ENCODE measurements around the gene MRPS23.

Gene MRPS23

GRCh38 chr17:57838453-57838852 is 11.4 kb downstream of the MRPS23 start:
- DNase-seq (ENCODE audit: low read depth), result no peak

GRCh38 chr17:57835333-57835900 is 14.4 kb downstream of the MRPS23 start:
- DNase-seq (ENCODE audit: low read depth), result no peak

- no peak for DNase-seq (ENCODE audit: low read depth)
Measured at GRCh38 chr17:57834146-57834741, 15.6 kb downstream of the MRPS23 start.

DNA sequence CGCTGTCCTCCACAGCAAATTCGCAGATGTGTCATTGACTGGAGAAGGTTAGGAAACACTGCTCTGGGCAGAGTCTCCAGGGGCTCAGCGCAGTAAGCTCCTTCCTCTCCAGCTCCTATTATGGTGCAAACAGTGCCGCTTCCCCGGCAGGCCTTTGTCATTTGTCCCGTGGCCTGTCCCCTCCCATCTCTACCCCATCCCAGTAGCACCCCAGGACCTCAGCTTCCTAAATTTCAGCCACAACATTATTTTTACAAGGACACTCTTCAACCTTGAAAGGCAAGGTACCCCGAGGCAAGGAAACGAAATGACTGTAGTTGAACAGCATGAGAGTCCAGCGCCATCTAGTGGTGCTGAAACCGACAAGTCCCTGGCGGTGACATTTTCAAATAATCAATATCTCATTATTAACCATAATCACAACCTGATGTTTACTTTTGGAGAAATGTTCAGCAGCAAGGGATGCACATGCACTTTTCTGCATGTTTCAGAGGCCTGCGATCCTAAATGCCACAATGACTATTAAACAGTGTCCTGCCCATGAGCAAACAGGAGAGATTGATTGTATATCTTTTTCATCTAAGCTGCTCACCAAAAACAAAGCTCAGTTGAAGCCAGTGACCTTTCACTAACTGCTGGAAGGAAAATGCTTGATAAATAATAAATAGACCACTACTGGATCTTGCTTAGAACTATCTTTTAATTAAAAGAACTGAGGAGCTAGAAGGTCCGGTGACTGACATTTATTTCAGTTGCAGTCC is 16.5 kb downstream of the MRPS23 start:
- DNase-seq (ENCODE audit: low read depth), result peak; percentile 25

DNA sequence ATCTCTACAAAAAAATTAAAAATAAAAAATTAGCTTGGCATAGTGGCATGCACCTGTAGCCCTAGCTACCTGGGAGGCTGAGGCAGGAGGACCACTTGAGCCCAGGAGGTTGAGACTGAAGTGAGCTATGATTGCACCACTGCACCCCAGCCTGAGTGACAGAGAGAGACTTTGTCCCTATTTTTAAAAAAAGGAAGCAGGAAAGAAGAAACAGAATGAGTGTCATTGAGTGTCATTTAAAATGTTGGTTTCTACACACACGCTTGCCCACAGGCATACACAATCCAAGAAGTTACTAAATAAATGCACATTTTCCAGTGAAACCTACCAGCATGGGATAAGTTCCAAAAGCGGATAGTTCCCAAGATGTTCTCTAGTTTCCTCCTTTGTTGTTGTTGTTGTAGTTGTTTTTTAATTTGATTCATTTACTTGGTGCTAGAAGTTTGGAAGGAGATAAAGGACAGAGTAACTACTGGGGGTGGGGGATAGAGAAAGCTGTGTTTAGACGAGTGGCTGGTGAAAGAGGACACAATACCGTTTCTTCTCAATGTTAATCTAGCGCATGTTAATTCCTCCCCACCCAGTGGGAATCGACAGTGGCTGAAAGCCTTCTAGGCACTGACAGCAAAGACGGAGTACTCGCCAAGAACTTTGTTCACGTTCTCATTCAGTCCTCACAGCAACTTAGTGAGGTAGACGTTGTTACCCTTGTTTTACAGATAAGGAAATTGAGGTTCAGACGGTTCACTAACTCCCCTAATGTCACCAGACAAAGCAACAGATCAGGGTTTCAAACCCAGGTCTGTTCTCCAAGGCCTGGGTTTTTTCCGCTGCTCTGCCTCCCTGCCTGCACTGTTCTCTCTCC is 17.3 kb downstream of the MRPS23 start:
- no peak for DNase-seq (ENCODE audit: low read depth)

GRCh38 chr17:57830880-57831279 is 19.0 kb downstream of the MRPS23 start:
- DNase-seq (ENCODE audit: low read depth), result no peak

- DNase-seq (ENCODE audit: low read depth), result peak; percentile 31
Measured at GRCh38 chr17:57823469-57824401, 26.1 kb downstream of the MRPS23 start.

DNA sequence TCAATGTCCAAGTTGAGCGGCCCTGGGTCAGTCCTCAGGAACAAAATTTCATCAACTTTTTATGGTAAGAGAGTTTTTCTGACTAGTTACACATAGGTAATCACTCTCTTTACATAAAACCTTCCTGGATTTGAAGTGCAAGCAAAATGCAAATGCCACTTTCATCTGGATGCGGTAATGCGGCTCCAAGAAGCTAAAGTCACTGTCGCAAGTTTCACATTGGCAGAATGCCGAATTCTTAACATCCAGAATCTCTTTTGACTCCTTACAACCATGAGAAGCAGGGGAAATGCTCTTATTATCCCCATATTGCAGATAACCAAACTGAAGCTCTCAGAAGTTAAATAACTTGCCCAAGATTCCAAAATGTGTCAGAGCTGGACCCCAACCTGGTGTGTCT is 30.0 kb downstream of the MRPS23 start:
- DNase-seq (ENCODE audit: low read depth), result no peak

DNA sequence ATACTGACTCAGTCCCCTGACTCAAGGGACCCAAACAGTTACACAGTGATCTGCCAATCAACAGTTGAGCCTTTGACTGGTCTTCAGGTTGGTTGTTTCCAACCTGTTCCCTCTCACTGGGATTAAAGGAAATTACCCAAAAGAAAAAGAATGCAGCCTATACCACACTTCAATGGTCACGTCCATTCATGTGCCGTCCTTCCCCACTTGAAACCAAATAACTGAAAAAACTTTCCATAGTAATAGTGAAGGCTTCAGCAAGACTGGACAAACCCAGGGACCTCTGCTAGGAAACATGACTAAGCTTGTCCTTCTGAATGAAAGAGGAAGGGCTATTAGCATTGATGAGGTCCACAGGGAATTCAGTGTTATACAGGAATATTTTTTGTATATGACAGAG is 30.6 kb downstream of the MRPS23 start:
- no peak for DNase-seq (ENCODE audit: low read depth)

DNA sequence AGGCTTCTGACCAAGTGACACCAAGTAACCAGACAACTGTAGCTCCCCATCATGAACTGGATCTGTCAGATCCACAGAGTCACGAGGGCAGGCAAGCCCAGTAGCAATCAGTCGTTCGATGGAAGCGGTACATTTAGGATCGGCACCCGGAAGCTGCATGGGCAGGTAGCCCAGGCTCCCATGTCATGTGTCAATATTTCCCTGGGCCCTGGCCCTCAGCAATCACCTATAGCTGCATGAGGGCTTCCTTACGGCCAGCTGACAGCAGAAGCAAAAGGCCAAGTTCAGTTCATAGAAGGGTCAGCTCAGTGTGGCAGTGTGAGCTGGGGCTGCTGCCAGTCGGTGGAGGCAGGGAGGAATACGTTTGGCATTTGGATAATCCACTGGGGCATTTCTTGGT is 31.8 kb downstream of the MRPS23 start:
- no peak for DNase-seq (ENCODE audit: low read depth)

GRCh38 chr17:57817299-57817698 is 32.5 kb downstream of the MRPS23 start:
- no peak for DNase-seq (ENCODE audit: low read depth)

DNA sequence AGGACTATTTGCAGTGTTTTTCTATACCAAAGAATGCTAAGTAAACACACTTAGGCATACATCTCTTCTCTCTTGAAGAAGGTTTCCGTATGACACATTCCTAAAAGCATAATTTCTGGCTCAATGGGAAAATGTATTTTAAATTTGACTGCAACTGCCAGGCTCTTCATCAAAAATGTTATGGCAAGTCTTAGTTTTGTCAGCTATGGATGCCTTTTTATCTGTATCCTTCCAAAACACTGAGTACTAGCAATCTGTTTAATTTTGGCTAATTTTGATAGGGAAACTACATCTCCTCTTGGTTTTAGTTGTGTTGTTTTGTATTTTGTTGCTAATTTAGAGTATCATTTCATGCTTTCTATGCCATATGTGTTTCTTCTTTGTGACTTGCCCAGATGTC is 35.4 kb downstream of the MRPS23 start:
- no peak for DNase-seq (ENCODE audit: low read depth)

DNA sequence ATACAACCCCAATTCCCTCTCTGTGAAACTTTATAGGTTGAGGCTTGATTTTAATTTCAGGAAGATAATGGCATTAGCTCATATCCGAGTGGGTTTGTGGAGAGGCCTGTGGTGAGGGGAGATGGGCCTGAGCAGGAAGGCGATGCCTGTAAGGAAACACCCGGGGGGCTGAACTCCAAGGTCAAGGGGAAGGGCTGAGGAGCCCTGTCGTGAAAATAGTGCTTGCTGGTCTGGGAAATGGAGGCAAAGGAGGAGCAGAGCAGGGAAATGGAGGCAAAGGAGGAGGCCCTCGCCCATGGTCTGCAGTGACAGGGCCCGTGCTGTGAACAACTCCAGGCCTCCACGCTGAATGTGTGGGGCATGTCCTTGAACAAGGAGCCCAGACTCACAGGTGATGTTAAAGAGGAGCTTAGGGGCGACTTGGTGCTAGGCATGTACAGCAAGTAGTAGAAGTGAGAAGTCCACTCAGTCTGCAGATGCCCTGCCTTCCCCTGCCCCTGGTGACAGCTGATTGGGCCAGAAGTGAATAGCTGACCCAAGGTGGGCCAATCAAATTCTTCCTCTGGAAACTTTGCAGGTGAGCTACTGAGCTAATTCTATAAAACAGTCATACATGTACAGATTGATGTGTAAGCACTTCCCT is 38.1 kb downstream of the MRPS23 start:
- no peak for DNase-seq (ENCODE audit: low read depth)

- no peak for DNase-seq (ENCODE audit: low read depth)
Measured at GRCh38 chr17:57810721-57811637, 38.9 kb downstream of the MRPS23 start.

DNA sequence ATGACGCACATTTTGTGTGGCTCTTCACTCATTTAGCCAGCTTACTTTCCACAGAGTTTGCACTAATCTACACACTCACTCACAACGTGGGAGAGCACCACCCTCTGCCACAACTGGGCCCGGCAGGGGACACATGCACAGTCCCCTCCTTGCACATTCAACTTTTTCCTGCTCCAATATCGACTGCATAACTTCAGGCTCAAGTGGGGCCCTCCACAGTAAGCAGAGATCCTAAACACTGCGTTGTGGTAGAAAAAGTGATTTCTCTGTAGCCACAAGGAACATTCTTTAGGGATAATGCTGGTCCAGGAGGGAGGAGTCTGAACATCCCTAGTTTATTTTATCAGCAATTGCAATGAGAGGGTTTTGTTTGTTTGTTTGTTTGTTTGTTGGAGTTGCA is 40.0 kb downstream of the MRPS23 start:
- no peak for DNase-seq (ENCODE audit: low read depth)

DNA sequence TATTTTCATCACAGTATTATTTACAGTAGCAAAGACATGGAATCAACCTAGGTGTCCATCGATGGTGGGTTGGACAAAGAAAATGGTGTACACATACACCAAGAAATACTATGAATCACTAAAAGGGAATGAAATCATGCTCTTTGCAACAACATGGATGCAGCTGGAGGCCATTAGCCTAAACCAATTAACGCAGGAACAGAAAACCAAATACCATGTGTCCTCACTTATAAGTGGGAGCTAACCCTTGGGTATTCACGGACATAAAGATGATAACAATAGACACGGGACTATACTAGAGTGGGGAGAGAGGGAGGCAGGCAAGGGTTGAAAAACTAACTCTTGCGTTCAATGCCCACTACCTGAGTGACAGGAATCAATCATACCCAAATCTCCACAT is 41.0 kb downstream of the MRPS23 start:
- no peak for DNase-seq (ENCODE audit: low read depth)

DNA sequence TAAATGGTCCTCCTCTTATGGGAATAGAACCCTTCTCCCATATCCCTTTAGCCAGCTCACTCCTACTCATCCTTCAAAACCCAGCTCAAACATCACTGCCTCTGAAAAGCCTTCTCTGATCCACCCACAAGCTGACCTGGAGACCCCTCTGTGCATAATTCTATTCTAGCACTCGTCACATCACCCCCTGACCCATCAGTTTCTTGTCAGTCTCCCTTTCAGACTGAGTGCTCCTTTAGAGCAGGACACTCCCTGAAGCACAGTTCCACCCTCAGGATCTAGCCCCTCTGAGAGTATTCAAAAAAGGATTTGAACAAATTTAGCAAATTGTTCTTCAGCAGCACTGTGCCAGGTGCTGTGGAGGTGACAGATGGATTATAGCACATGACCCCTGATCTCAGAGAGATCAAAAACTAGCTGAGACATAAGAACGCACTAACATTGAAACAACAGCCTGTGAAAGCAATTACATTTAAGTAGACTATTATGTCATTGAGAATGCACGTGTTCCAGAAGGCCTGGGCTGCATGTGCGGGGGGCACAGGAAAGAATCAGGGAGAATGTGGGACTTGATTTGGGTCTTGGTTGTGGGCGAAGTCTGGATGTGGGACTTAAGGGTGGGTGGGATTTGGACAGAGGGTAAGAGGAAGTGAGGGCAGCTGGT is 43.5 kb downstream of the MRPS23 start:
- no peak for DNase-seq (ENCODE audit: low read depth)

- no peak for DNase-seq (ENCODE audit: low read depth)
Measured at GRCh38 chr17:57803021-57803420, 46.8 kb downstream of the MRPS23 start.

DNA sequence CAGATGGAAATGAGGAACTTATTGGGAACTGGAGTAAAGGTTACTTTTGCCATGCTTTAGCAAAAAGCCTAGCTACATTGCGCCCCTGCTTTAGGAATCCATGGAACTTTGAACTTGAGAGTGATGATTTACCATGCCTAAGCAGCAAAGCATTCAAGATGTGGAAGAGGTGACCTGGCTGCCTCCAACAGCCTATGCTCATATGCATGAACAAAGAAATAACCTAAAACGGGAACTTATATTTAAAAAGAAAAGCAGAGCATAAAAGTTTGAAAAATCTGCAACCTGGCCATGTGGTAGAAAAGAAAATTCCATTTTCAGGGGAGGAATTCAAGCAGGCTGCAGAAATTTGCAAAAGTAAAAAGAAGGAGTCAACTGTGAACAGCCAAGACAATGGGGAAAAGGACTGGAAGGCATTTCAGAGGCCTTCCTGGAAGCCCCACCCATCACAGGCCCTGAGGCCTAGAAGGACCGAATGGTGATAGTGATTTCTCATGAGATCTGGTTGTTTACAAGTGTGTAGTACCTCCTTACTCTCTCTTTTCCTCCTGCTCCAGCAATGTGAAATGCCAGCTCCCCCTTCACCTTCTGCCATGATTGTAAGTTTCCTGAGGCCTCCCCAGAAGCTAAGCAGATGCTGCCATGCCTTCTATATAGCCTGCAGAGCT is 48.7 kb downstream of the MRPS23 start:
- no peak for DNase-seq (ENCODE audit: low read depth)
